HUES48 (cell line): ENCODE data around the gene DHRSX.
"Not testable (repeated sequence)": the region's sequence is repeated elsewhere in the genome, so short reads cannot be mapped to it uniquely, and the experiment has no call there.

ENCODE experiments used
- H3K27ac ChIP-seq: one replicate; pipeline ENCODE4 v1.7.0; 2013; ENCODE audit warnings: low read depth, low read length, inconsistent platforms
- H3K27me3 ChIP-seq: 2 replicates; pipeline ENCODE4 v1.6.1; 2013; ENCODE audit warnings: mild to moderate bottlenecking, low read length; ENCODE audit not compliant: control insufficient read depth, insufficient read depth
- H3K36me3 ChIP-seq: 2 replicates; pipeline ENCODE4 v1.6.1; 2013; ENCODE audit warnings: low read length; ENCODE audit not compliant: control insufficient read depth, insufficient read depth
- H3K4me1 ChIP-seq: 2 replicates; pipeline ENCODE4 v1.6.1; 2013; ENCODE audit warnings: mild to moderate bottlenecking, low read length; ENCODE audit not compliant: control insufficient read depth, insufficient read depth
- H3K4me3 ChIP-seq: 2 replicates; pipeline ENCODE4 v1.5.1; 2013; ENCODE audit warnings: mild to moderate bottlenecking, low read depth, low read length
- H3K9ac ChIP-seq: 2 replicates; pipeline ENCODE4 v1.6.1; 2013; ENCODE audit warnings: mild to moderate bottlenecking, low read depth, low read length, moderate library complexity
- H3K9me3 ChIP-seq: 2 replicates; pipeline ENCODE4 v1.6.1; 2013; ENCODE audit warnings: low read length; ENCODE audit not compliant: control insufficient read depth, insufficient read depth

Gene DHRSX

DNA sequence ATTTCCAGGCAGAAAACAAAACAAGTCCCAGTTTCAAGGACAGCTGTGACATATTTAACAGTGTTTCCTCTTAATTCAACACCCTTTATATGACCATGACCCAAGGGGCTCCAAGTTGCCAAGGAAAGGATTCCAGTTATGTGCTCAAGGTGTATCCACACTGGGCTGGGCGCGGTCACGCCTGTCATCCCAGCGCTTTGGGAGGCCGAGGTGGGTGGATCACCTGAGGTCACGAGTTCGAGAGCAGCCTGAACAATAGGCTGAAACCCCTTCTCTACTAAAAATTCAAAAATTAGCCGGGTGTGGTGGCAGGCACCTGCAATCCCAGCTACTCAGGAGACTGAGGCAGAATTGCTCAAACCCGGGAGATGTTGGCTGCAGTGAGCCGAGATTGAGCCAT is 29.6 kb downstream of the DHRSX start:
- not testable (repeated sequence) for H3K4me1 ChIP-seq, H3K36me3 ChIP-seq, H3K27ac ChIP-seq

DNA sequence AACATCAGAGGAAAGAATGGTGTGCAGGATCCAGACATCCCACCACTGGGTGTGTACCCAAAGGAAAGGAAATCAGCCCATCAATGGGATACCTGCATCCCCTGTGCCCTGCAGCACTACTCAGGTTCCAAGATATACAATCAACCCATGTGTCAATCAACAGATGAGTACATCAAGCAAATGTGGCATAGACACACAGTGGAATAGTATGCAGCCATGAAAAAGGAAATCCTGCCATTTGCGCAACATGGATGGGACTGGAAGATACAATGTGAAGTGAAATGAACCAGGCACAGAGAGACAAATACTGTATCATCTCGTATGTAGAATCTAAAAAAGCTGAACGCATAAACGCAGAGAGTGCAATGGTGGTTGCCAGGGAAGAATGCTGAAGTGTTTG is 30.9 kb downstream of the DHRSX start:
- H3K9me3 ChIP-seq, result peaks cover 30% of the 10 kb centered on the region
- H3K4me1 ChIP-seq, H3K4me3 ChIP-seq, H3K27me3 ChIP-seq, H3K9ac ChIP-seq, H3K27ac ChIP-seq, H3K36me3 ChIP-seq: not testable (repeated sequence)

More for the DNA sequence above, 29.6 kb downstream of the DHRSX start:
- H3K9ac ChIP-seq, H3K27me3 ChIP-seq, H3K4me3 ChIP-seq: not testable (repeated sequence)
- peaks cover 18% of the 10 kb centered on the region; the same call in 1 of the 2 replicates for H3K9me3 ChIP-seq

DNA sequence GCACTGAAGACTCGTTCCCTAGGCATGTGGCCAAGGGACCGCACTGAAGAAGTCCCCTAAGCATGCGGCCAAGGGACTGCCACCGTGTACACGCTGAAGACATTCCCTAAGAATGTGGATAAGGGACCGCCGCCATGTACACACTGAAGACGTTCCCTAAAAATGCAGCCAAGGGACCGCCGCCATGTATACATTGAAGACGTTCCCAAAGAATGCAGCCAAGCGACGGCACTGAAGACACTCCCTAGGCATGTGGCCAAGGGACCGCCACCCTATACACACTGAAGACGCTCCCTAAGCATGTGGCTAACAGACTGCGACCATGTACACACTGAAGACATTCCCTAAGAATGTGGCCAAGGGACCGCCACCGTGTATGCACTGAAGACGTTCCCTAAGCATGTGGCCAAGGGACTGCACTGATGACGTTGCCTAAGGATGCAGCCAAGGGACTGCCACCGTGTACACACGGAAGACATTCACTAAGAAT is 31.5 kb downstream of the DHRSX start:
- H3K27me3 ChIP-seq, result no peaks in the 10 kb centered on the region
- H3K9me3 ChIP-seq, result peaks cover 36% of the 10 kb centered on the region
- H3K27ac ChIP-seq, result no peak overlapping the region
- no peaks in the 10 kb centered on the region for H3K4me1 ChIP-seq
- no peak overlapping the region for H3K9ac ChIP-seq
- H3K36me3 ChIP-seq, result peaks cover 5% of the 10 kb centered on the region; the same call in 1 of the 2 replicates
- no peak overlapping the region for H3K4me3 ChIP-seq

DNA sequence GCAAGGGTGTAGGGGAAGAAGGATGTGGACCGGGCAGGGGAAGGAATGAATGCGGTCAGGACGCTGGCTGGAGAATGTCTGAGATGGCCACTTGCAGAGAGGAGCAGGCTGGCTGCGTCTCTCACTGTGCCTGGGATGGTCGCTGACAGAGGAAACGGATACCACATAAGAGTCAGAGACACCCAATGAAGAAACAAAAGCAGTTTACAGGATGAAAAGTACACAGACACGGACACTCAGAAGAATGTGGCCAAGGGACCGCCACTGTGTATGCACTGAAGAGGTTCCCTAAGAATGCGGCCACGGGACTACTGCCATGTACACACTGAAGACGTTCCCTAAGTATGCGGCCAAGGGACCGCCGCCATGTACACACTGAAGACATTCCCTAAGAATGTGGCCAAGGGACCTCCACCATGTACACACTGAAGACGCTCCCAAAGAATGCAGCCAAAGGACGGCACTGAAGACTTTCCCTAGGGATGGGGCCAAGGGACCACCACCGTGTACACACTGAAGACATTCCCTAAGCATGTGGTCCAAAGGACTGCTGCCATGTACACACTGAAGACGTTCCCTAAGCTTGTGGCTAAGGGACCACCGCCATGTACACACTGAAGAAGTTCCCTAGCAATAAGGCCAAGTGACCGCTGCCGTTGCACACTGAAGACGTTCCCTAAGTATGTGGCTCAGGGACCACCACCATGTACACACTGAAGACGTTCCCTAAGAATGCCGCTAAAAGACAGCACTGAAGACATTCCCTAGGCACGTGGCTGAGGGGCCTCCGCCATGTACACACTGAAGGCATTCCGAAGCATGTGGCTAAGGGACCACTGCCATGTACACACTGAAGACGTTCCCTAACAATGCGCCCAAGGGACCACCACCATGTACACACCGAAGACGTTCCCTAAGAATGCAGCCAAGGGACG is 32.2 kb downstream of the DHRSX start:
- Histone ChIP-seq H3K4me3 (no peak overlapping the region), H3K27ac (no peak overlapping the region), H3K4me1 (no peaks in the 10 kb centered on the region), H3K9ac (no peak overlapping the region), H3K9me3 (peaks cover 41% of the 10 kb centered on the region), H3K36me3 (peaks cover 5% of the 10 kb centered on the region; the same call in 1 of the 2 replicates), H3K27me3 (no peaks in the 10 kb centered on the region)

GRCh38 chrX:2466876-2467656 is 33.7 kb downstream of the DHRSX start:
- Histone ChIP-seq H3K4me1 (peaks cover 12% of the 10 kb centered on the region; the same call in 1 of the 2 replicates), H3K27ac (no peak overlapping the region), H3K36me3 (peaks cover 5% of the 10 kb centered on the region; the same call in 1 of the 2 replicates), H3K9ac (no peak overlapping the region), H3K9me3 (peaks cover 41% of the 10 kb centered on the region), H3K27me3 (no peaks in the 10 kb centered on the region), H3K4me3 (no peak overlapping the region)

DNA sequence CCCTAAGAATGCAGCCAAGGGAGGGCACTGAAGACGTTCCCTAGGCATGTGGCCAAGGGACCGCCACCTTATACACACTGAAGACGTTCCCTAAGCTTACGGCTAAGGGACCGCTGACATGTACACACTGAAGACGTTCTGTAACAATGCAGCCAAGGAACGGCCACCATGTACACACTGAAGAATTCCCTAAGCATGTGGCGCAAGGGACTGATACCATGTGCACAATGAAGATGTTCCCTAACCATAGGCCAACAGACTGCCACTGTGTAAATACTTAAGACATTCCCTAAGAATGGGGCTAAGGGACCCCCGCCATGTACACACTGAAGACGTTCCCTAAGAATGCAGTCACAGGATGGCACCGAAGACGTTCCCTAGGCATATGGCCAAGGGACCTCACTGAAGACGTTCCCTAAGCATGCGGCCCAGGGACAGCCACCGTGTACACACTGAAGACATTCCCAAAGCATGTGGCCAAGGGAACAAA is 36.1 kb downstream of the DHRSX start:
- Histone ChIP-seq H3K27ac (no peak overlapping the region), H3K9me3 (peaks cover 40% of the 10 kb centered on the region), H3K4me1 (peaks cover 12% of the 10 kb centered on the region; the same call in 1 of the 2 replicates), H3K4me3 (no peak overlapping the region), H3K9ac (no peak overlapping the region), H3K27me3 (no peaks in the 10 kb centered on the region), H3K36me3 (peaks cover 4% of the 10 kb centered on the region; the same call in 1 of the 2 replicates)

GRCh38 chrX:2463973-2464676 is 36.7 kb downstream of the DHRSX start:
- Histone ChIP-seq H3K4me3 (no peak overlapping the region), H3K27ac (no peak overlapping the region), H3K4me1 (peaks cover 12% of the 10 kb centered on the region; the same call in 1 of the 2 replicates), H3K36me3 (no peaks in the 10 kb centered on the region; the same call in 1 of the 2 replicates), H3K9ac (no peak overlapping the region), H3K9me3 (peaks cover 35% of the 10 kb centered on the region), H3K27me3 (no peaks in the 10 kb centered on the region)

GRCh38 chrX:2463481-2463880 is 37.3 kb downstream of the DHRSX start:
- not testable (repeated sequence) for H3K9ac ChIP-seq, H3K4me3 ChIP-seq

DNA sequence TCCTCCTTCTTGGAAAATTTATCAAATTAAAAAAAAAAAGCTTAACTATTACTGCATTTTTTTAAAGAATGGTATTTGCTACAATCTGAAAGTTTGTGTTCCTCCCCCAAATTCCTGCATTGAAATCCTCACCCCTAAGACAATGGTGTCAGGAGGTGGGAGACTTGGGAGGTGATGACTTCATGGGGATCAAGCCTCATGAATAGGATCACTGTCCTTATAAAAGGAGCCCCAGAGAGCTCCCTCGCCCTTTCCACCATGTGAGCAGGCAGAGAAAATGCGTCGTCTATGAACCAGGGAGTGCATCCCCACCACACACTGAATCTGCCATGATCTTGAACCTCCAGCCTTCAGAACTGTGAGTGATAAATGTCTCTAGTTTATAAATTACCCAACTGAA is 38.0 kb downstream of the DHRSX start:
- H3K9ac ChIP-seq, result no peak overlapping the region
- no peaks in the 10 kb centered on the region for H3K27me3 ChIP-seq
- peaks cover 12% of the 10 kb centered on the region; the same call in 1 of the 2 replicates for H3K4me1 ChIP-seq
- H3K27ac ChIP-seq, result peak overlapping the region; percentile 67
- peaks cover 30% of the 10 kb centered on the region for H3K9me3 ChIP-seq
- no peak overlapping the region for H3K4me3 ChIP-seq
- no peaks in the 10 kb centered on the region; the same call in 1 of the 2 replicates for H3K36me3 ChIP-seq

More at GRCh38 chrX:2463481-2463880, 37.3 kb downstream of the DHRSX start:
- Histone ChIP-seq H3K4me1 (peaks cover 12% of the 10 kb centered on the region; the same call in 1 of the 2 replicates), H3K9me3 (peaks cover 30% of the 10 kb centered on the region)
- not testable (repeated sequence) for H3K27ac ChIP-seq, H3K27me3 ChIP-seq, H3K36me3 ChIP-seq

GRCh38 chrX:2462074-2462473 is 38.7 kb downstream of the DHRSX start:
- Histone ChIP-seq H3K27me3 (no peaks in the 10 kb centered on the region), H3K9ac (no peak overlapping the region), H3K4me1 (peaks cover 12% of the 10 kb centered on the region; the same call in 1 of the 2 replicates), H3K9me3 (peaks cover 30% of the 10 kb centered on the region), H3K4me3 (no peak overlapping the region), H3K36me3 (no peaks in the 10 kb centered on the region; the same call in 1 of the 2 replicates), H3K27ac (no peak overlapping the region)
